Neuronal stem cell (in vitro differentiated cells): ENCODE data around the gene UBA5.

Experiments used
- DNase-seq: peaks from one replicate; pipeline ENCODE4 v3.0.0-alpha.2; 2013; ENCODE audit warnings: low spot score
- H2AFZ ChIP-seq: one replicate; pipeline ENCODE4 v1.6.1; 2013; ENCODE audit warnings: mild to moderate bottlenecking, low read length, inconsistent platforms
- H2AK5ac ChIP-seq: 2 replicates; pipeline ENCODE4 v1.6.1; 2013; ENCODE audit warnings: low read depth, mild to moderate bottlenecking, inconsistent platforms, low read length, moderate library complexity, mixed read lengths
- H2BK120ac ChIP-seq: 2 replicates; pipeline ENCODE4 v1.6.1; 2013; ENCODE audit warnings: low read depth, mild to moderate bottlenecking, inconsistent platforms, low read length, moderate library complexity, mixed read lengths
- H2BK12ac ChIP-seq: one replicate; pipeline ENCODE4 v1.6.1; 2013; ENCODE audit warnings: low read length, inconsistent platforms
- H2BK15ac ChIP-seq: 2 replicates; pipeline ENCODE4 v1.6.1; 2013; ENCODE audit warnings: mild to moderate bottlenecking, low read length, inconsistent platforms, mixed read lengths
- H2BK5ac ChIP-seq: one replicate; pipeline ENCODE4 v1.6.1; 2013; ENCODE audit warnings: inconsistent platforms, mild to moderate bottlenecking, low read length, moderate library complexity
- H3K14ac ChIP-seq: one replicate; pipeline ENCODE4 v1.6.1; 2013; ENCODE audit warnings: low read length, inconsistent platforms
- H3K18ac ChIP-seq: 2 replicates; pipeline ENCODE4 v1.6.1; 2013; ENCODE audit warnings: low read length, inconsistent platforms
- H3K23ac ChIP-seq: 2 replicates; pipeline ENCODE4 v1.6.1; 2013; ENCODE audit warnings: low read depth, mild to moderate bottlenecking, mixed read lengths, low read length, inconsistent platforms; ENCODE audit not compliant: poor library complexity
- H3K27ac ChIP-seq: replicated peaks from 3 replicates; pipeline ENCODE4 v1.5.1; 2013; ENCODE audit warnings: low read length, inconsistent platforms
- H3K27me3 ChIP-seq, 3 experiments: 2 replicates each; pipeline ENCODE4 v1.6.1; 2013; ENCODE audit warnings: low read length in 3 of 3, mild to moderate bottlenecking in 2 of 3, inconsistent platforms in 1 of 3, low read depth in 1 of 3, mixed read lengths in 1 of 3, moderate library complexity in 1 of 3; ENCODE audit not compliant: control insufficient read depth in 3 of 3, insufficient read depth in 3 of 3
- H3K36me3 ChIP-seq, 2 donors: replicated peaks in 1 of 2; 2 replicates each; pipeline ENCODE4 v1.6.1; 2013; ENCODE audit warnings: low read length in 2 of 2; ENCODE audit not compliant: control insufficient read depth in 2 of 2, insufficient read depth in 2 of 2
- H3K4ac ChIP-seq: 2 replicates; pipeline ENCODE4 v1.6.1; 2013; ENCODE audit warnings: inconsistent platforms, mild to moderate bottlenecking, low read length, moderate library complexity
- H3K4me1 ChIP-seq, 2 donors: 1 replicate in 1 of 2; 2 replicates in 1 of 2; pipeline ENCODE4 v1.6.1; 2013; ENCODE audit warnings: low read length in 2 of 2, low read depth in 1 of 2; ENCODE audit not compliant: control insufficient read depth in 2 of 2, insufficient read depth in 1 of 2
- H3K4me2 ChIP-seq: one replicate; pipeline ENCODE4 v1.6.1; 2013; ENCODE audit warnings: mild to moderate bottlenecking, low read length, inconsistent platforms; ENCODE audit not compliant: insufficient read depth, poor library complexity, severe bottlenecking
- H3K4me3 ChIP-seq, 2 donors: 2 replicates each; pipeline ENCODE4 v1.5.1; 2013; ENCODE audit warnings: low read length in 2 of 2, mild to moderate bottlenecking in 2 of 2, inconsistent platforms in 1 of 2, moderate library complexity in 1 of 2
- H3K79me1 ChIP-seq: one replicate; pipeline ENCODE4 v1.6.1; 2013; ENCODE audit warnings: low read depth, mild to moderate bottlenecking, inconsistent platforms, low read length, moderate library complexity
- H3K9ac ChIP-seq: one replicate; pipeline ENCODE4 v1.6.1; 2013; ENCODE audit warnings: mild to moderate bottlenecking, low read depth, low read length, inconsistent platforms; ENCODE audit not compliant: poor library complexity
- H3K9me3 ChIP-seq, 2 donors: replicated peaks in 1 of 2; 2 replicates each; pipeline versions ENCODE3 to v1.6.1; 2013; ENCODE audit warnings: low read length in 2 of 2, mild to moderate bottlenecking in 2 of 2, inconsistent platforms in 1 of 2, low read depth in 1 of 2, mixed read lengths in 1 of 2, moderate library complexity in 1 of 2; ENCODE audit not compliant: control insufficient read depth in 2 of 2, insufficient read depth in 1 of 2
- H4K8ac ChIP-seq: one replicate; pipeline ENCODE4 v1.6.1; 2013; ENCODE audit warnings: low read depth, mild to moderate bottlenecking, inconsistent platforms, low read length, moderate library complexity
- H4K91ac ChIP-seq: one replicate; pipeline ENCODE4 v1.6.1; 2013; ENCODE audit warnings: low read length, low read depth, mild to moderate bottlenecking, inconsistent platforms; ENCODE audit not compliant: poor library complexity
- WGBS, 2 donors: extraction: QIAGEN DNeasy Blood & Tissue Kit; methylation state at CpG; one replicate each; pipeline ENCODE4 v1.1.7; 2013; ENCODE audit warnings: missing lambda C conversion rate in 2 of 2, mixed read lengths in 1 of 2; ENCODE audit not compliant: insufficient read length in 2 of 2, insufficient replicate concordance in 1 of 2; ENCODE audit errors: extremely low coverage in 2 of 2; 5-methylcytosine and 5-hydroxymethylcytosine counted together

The UBA5 gene

DNA sequence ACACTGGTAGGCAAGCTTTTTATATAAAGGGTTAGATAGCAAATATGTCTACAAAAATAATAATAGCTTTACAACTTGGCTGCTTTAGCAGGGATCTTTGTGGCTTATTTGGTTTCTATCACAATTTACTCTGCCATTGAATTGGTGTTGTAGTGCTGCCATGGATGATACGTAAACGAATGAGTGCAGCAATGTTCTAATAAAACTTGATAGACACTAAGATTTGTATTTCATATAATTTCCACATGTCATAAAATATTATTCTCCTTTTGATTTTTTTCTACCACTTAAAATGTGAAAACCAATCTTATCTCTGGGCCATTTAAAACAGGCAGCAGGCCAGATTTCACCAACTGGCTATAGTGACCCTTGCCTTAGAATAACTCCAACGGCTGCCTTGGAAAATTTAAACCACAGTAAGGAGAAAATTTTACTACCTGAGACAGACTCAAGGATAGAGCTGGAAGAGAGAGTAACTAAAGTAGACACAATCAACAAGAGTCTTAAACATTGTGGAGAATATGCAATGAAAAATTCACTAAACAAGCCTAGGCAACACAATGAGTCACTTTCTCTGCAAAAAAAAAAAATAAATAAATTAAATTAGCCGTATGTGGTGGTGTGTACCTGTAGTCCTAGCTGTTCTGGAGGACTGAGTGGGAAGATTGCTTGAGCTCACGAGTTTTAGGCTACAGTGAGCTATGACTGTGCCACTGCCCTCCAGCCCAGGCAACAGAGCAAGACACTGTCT is 54.0 kb downstream of the UBA5 start:
- WGBS, 2 donors = no CpG with 5 or more reads among the region's 5 CpGs
- Histone ChIP-seq H3K79me1 (no peaks in the 10 kb centered on the region), H3K27me3 (no peaks in the 10 kb centered on the region), H3K9ac (no peak overlapping the region), H3K4ac (no peak overlapping the region), H2BK5ac (no peak overlapping the region), H3K36me3 (peaks cover 12 to 95% of the 10 kb centered on the region in 2 donors), H3K4me1 (no peaks in the 10 kb centered on the region), H3K4me3 (no peak overlapping the region), H3K4me2 (no peak overlapping the region), H2BK120ac (no peak overlapping the region), H2AFZ (no peak overlapping the region), H3K18ac (no peak overlapping the region), H2BK15ac (no peak overlapping the region), H4K8ac (no peak overlapping the region), H4K91ac (no peak overlapping the region), H3K23ac (no peak overlapping the region), H2BK12ac (no peak overlapping the region), H3K14ac (no peak overlapping the region), H2AK5ac (no peak overlapping the region), H3K27ac (no peak overlapping the region), H3K9me3 (no peaks in the 10 kb centered on the region)
- no peak for DNase-seq

DNA sequence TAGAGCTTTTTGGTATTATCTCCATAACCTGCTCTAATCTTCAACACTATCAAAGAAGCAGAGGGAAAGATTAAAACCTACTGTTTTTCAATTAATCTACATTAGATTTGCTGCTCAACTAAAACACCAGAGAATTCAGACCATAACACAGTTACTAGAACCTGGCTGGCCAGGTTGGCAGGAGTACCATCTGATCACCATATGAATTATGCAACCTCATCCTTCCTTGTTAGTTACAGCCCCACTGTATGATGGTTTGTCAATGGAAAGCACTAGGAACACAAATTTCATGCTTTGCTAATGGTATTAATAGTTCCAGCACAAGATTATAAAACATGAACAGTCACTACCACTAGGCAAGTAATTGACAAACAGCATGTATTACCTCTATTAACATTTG is 56.2 kb downstream of the UBA5 start:
- no peak for DNase-seq
- Histone ChIP-seq H3K9me3 (no peaks in the 10 kb centered on the region), H2AK5ac (no peak overlapping the region), H3K4me3 (no peak overlapping the region), H3K27ac (no peak overlapping the region), H3K4ac (no peak overlapping the region), H3K9ac (no peak overlapping the region), H3K79me1 (no peaks in the 10 kb centered on the region), H3K4me2 (no peak overlapping the region), H3K18ac (no peak overlapping the region), H2AFZ (no peak overlapping the region), H3K27me3 (no peaks in the 10 kb centered on the region), H3K23ac (no peak overlapping the region), H4K91ac (no peak overlapping the region), H3K36me3 (peaks cover 4 to 83% of the 10 kb centered on the region in 2 donors), H3K14ac (no peak overlapping the region), H2BK12ac (no peak overlapping the region), H3K4me1 (peaks cover 0 to 4% of the 10 kb centered on the region in 2 donors), H4K8ac (no peak overlapping the region), H2BK120ac (no peak overlapping the region), H2BK15ac (no peak overlapping the region), H2BK5ac (no peak overlapping the region)

- Histone ChIP-seq H2BK5ac (no peak overlapping the region), H3K9me3 (no peaks in the 10 kb centered on the region), H4K91ac (no peak overlapping the region), H2BK12ac (no peak overlapping the region), H3K79me1 (peaks cover 3% of the 10 kb centered on the region), H3K27me3 (no peaks in the 10 kb centered on the region), H3K4me2 (no peak overlapping the region), H3K4me3 (no peak overlapping the region), H3K14ac (no peak overlapping the region), H3K4ac (no peak overlapping the region), H3K23ac (no peak overlapping the region), H2AFZ (no peak overlapping the region), H2BK15ac (no peak overlapping the region), H3K27ac (no peak overlapping the region), H4K8ac (no peak overlapping the region), H3K9ac (no peak overlapping the region), H2BK120ac (no peak overlapping the region), H3K36me3 (peaks cover 4 to 46% of the 10 kb centered on the region in 2 donors), H3K4me1 (peaks cover 4% of the 10 kb centered on the region in 2 donors), H3K18ac (no peak overlapping the region), H2AK5ac (no peak overlapping the region)
- no peak for DNase-seq
- no CpG with 5 or more reads among the region's 6 CpGs for WGBS, 2 donors
Observed at GRCh38 chr3:132720228-132720627, 60.1 kb downstream of the UBA5 start.

DNA sequence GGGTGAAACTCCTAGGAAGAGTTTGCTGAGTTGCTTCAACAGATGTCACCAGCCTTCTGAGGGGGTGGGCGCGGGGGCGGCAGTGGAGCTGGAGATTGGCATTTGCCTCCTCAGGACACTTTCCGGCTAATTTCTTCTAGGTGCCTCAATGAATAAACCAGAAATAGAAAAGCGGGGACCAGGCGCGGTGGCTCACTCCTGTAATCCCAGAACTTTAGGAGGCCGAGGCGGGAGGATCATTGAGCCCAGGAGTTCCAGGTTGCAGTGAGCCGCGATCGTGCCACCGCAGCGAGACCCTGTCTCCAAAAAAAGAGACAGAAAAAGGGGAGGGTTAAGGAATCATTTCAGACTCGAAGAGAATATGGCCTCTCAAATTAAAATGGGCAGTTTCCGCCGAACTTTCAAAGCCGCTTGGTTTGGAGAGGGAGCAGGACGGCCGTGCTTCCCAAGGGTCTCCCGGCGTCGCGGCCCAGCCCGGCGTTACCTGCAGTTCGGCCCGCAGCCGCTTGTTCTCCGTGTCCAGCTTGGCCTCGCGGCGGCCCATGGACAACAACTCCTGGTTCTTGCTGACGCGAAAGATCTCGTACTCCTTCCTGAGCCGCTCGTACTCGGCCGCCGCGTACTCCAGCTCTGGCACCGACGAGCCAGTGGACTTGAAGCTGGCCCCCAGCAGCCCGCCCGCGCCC is 61.5 kb downstream of the UBA5 start:
- Histone ChIP-seq H3K79me1 (peaks cover 3% of the 10 kb centered on the region), H3K4ac (no peak overlapping the region), H3K4me1 (peaks cover 4% of the 10 kb centered on the region in 2 donors), H2BK15ac (no peak overlapping the region), H4K91ac (no peak overlapping the region), H3K23ac (peak overlapping the region; percentile 96), H3K9me3 (no peaks in the 10 kb centered on the region), H3K27ac (peak overlapping the region; percentile 84), H2BK12ac (no peak overlapping the region), H3K9ac (peak overlapping the region; percentile 94), H2AK5ac (no peak overlapping the region), H2BK120ac (no peak overlapping the region), H4K8ac (peak overlapping the region; percentile 43), H2AFZ (peak overlapping the region; percentile 98), H2BK5ac (no peak overlapping the region), H3K36me3 (peaks cover 4 to 33% of the 10 kb centered on the region in 2 donors), H3K18ac (peak overlapping the region; percentile 97), H3K4me3 (peak overlapping the region; percentile 59 to 98), H3K4me2 (peak overlapping the region; percentile 56), H3K14ac (no peak overlapping the region), H3K27me3 (no peaks in the 10 kb centered on the region)
- peak; percentile 59 for DNase-seq
- WGBS, 2 donors = no CpG with 5 or more reads among the region's 47 CpGs
